Kidney (tissue), 14 donors: ENCODE results near the gene DEXI. TPM values are rescaled to one million over a fixed set of nuclear protein-coding genes. Genes with fewer than 3 reads are reported as not detected.

Experiments used
- DNase-seq, 5 donors: peaks; one replicate each; pipeline ENCODE4 v3.0.0-alpha.2; 2013 to 2020
- FAIRE-seq: peaks from 2 replicates; lab custom pipeline; 2012; peaks lifted over from hg19 to GRCh38; lab: Jason Lieb, UNC
- H3K27ac ChIP-seq, 2 donors: one replicate each; pipeline ENCODE4 v1.7.0; 2013; ENCODE audit warnings: low read depth in 2 of 2, low read length in 2 of 2, inconsistent platforms in 1 of 2
- H3K27me3 ChIP-seq: one replicate; pipeline ENCODE4 v1.7.1; 2013; ENCODE audit warnings: low read length, inconsistent platforms; ENCODE audit not compliant: control insufficient read depth, insufficient read depth
- H3K36me3 ChIP-seq, 3 donors: one replicate each; pipeline versions ENCODE4 v1.7.0 to v1.7.1; 2013; ENCODE audit warnings: low read length in 3 of 3, control low read depth in 1 of 3, inconsistent platforms in 1 of 3; ENCODE audit not compliant: insufficient read depth in 3 of 3, control insufficient read depth in 2 of 3
- H3K4me1 ChIP-seq, 3 donors: one replicate each; pipeline versions ENCODE4 v1.7.0 to v1.7.1; 2013; ENCODE audit warnings: low read length in 3 of 3, inconsistent platforms in 1 of 3, low read depth in 1 of 3; ENCODE audit not compliant: control insufficient read depth in 2 of 3, insufficient read depth in 2 of 3
- H3K4me3 ChIP-seq, 3 donors: one replicate each; pipeline versions ENCODE4 v1.7.0 to v1.8.1; 2013; ENCODE audit warnings: low read length in 3 of 3, control low read depth in 1 of 3, inconsistent platforms in 1 of 3
- H3K9ac ChIP-seq, 3 donors: one replicate each; pipeline versions ENCODE4 v1.7.0 to v1.7.1; 2013; ENCODE audit warnings: low read length in 3 of 3, control low read depth in 1 of 3, inconsistent platforms in 1 of 3
- H3K9me3 ChIP-seq, 3 donors: one replicate each; pipeline versions ENCODE4 v1.7.0 to v1.7.1; 2013; ENCODE audit warnings: low read length in 3 of 3, control low read depth in 1 of 3, inconsistent platforms in 1 of 3; ENCODE audit not compliant: control insufficient read depth in 2 of 3, insufficient read depth in 1 of 3
- CTCF ChIP-seq: IDR thresholded peaks from 3 replicates; pipeline ENCODE4 v1.5.1; 2012; ENCODE audit warnings: mild to moderate bottlenecking, moderate library complexity, borderline replicate concordance; ENCODE audit not compliant: insufficient read depth; ENCODE audit errors: extremely low read depth
- intact Hi-C: fragments of 100-400 bp; cut with DNase I; formaldehyde crosslinking; loops from one replicate; pipeline ENCODE4 v1.11.1; 2022
- polyA plus RNA-seq: library from polyadenylated mRNA; stranded (reverse); fragments of 350-450 nt; fragmentation: Illumina TruSeq; extraction: RNeasy Lipid Tissue Mini Kit (QIAGEN cat#74804); gene quantifications from one replicate; pipeline ENCODE4 v1.2.3, GENCODE V29; 2014; ENCODE audit warnings: low read depth, low replicate concordance; ENCODE audit not compliant: insufficient read depth
- total RNA-seq: library from RNA; stranded (reverse); fragmentation: NEBNext Ultra II Directional; extraction: Animal tissue kit (Norgen Biotek cat#: 25700); gene quantifications from one replicate; pipeline ENCODE4 v1.2.1, GENCODE V29; 2021
- donor health status: control.
- donor health status: control.
- donor health status: control.
- donor health status: control.
- donor health status: control.
- donor health status: DM: yes; HTN: yes; CAD: no.
- donor health status: Normal renal cell carcinoma (clear cell type).

DEXI gene
- total and polyA plus RNA-seq, 2 donors from 2014 or later, result 31.0 to 46.2 TPM

DNA sequence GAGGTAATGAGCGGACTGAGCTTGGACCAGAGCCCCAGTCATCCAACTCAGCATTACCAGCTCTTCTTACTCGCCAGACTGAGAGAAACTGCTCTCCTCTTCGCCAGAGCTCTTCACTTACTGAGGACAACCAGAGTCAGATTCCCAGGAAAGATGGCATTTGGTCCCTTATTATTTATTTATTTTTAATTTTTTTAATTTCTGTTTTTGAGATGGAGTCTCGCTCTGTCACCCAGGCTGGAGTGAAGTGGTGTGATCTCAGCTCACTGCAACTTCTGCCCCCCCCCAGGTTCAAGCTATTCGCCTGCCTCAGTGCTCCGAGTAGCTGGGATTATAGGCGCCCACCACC, 23.3 kb downstream of the DEXI start:
- no peak for FAIRE-seq
- H3K36me3 ChIP-seq, result no peaks in the 10 kb centered on the region
- H3K4me3 ChIP-seq, result no peak overlapping the region
- no peak overlapping the region for H3K27ac ChIP-seq
- intact Hi-C loops, result no loop called here
- DNase-seq, result no peak
- peaks cover 3 to 26% (median 18%) of the 10 kb centered on the region in 3 donors for H3K4me1 ChIP-seq
- TF ChIP-seq CTCF, result no peak
- no peaks in the 10 kb centered on the region for H3K9me3 ChIP-seq
- H3K9ac ChIP-seq, result peak overlapping the region in 1 of 3 donors; percentile 37
- H3K27me3 ChIP-seq, result peaks cover 2% of the 10 kb centered on the region

DNA sequence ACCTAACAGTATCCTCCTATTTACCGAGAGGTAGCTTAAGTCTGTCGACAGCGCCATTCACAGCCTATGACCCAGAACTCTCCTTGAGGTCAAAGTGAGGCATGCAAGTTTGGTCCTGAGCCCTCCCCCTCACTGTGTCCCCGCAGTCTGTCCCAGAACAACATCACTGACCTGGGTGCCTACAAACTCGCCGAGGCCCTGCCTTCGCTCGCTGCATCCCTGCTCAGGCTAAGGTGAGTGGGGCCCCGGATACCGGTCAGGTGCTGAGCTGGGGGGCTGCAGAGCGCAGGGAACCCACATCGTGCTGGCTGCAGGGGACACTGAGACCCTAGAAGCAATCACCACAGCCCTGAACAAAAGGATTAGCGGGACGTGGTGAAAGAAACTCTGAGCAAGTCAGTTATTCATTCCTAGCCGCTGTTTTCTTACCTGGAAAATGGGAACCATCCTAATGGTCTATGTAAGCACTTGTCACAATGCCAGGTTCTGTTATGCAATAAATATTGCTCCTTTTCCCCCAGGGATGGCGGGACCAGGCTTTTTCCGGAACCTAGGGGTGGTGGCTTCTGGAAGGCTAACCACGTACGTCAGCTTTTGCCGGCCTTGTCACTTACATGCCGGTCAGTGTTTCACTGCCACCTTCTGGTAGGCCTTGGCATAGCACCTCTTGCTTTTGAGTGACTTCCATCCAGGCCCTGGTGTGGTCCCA, 23.8 kb downstream of the DEXI start:
- Histone ChIP-seq H3K9me3 (no peaks in the 10 kb centered on the region), H3K4me1 (peaks cover 3 to 24% (median 18%) of the 10 kb centered on the region in 3 donors), H3K27me3 (peaks cover 2% of the 10 kb centered on the region), H3K4me3 (peak overlapping the region in 1 of 3 donors; percentile 29), H3K36me3 (no peaks in the 10 kb centered on the region), H3K9ac (peak overlapping the region in 1 of 3 donors; percentile 37), H3K27ac (peak overlapping the region; percentile 51 to 68)
- FAIRE-seq (peak; percentile 62), DNase-seq (peak; percentile 95 to 96 (median 95))
- intact Hi-C loops, result no loop called here
- TF ChIP-seq CTCF, result peak; percentile 98

DNA sequence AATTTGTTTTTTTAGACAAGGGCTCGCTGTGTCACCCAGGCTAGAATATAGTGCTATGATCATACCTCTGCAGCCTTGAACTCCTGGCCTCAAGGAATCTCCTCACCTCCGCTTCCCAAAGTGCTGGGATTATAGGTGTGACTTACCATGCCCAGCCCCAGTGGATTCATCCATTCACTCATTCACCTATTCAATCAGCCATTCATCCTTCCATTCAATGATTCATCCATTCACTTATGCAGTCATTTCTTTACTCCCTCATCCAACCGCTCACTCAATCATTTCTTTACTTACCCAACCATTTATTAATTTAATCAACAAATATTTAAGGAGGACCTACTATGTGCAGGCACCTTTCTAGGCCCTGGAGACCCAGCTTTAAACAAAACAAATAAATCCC, 25.7 kb downstream of the DEXI start:
- FAIRE-seq (no peak), DNase-seq (no peak)
- Histone ChIP-seq H3K27ac (no peak overlapping the region), H3K4me3 (no peak overlapping the region), H3K9me3 (no peaks in the 10 kb centered on the region), H3K36me3 (no peaks in the 10 kb centered on the region), H3K27me3 (peaks cover 2% of the 10 kb centered on the region), H3K4me1 (peaks cover 3 to 12% (median 10%) of the 10 kb centered on the region in 3 donors), H3K9ac (no peak overlapping the region)
- no peak for TF ChIP-seq CTCF
- intact Hi-C loops, result no loop called here
